H9 (cell line): Measurements from ENCODE around the gene TCAF1. TPM values are rescaled to one million over a fixed set of nuclear protein-coding genes. Genes with fewer than 3 reads are reported as not detected.

Experiments
- DNase-seq: peaks from one replicate; pipeline ENCODE4 v3.0.0-alpha.2; 2017
- H2AFZ ChIP-seq: one replicate; pipeline ENCODE4 v1.6.1; 2013; ENCODE audit warnings: mild to moderate bottlenecking, low read length, control low read depth, moderate library complexity
- H2AK5ac ChIP-seq: 2 replicates; pipeline ENCODE4 v1.6.1; 2013; ENCODE audit warnings: low read length, control low read depth, mixed read lengths; ENCODE audit not compliant: insufficient read length
- H2BK120ac ChIP-seq: one replicate; pipeline ENCODE4 v1.6.1; 2013; ENCODE audit warnings: low read depth, mild to moderate bottlenecking, low read length, control low read depth, inconsistent platforms; ENCODE audit not compliant: poor library complexity, severe bottlenecking
- H2BK12ac ChIP-seq: 2 replicates; pipeline ENCODE4 v1.6.1; 2013; ENCODE audit warnings: low read length, control low read depth, mixed read lengths, low read depth; ENCODE audit not compliant: insufficient read length
- H2BK15ac ChIP-seq: 2 replicates; pipeline ENCODE4 v1.6.1; 2013; ENCODE audit warnings: low read depth, low read length, control low read depth
- H2BK20ac ChIP-seq: one replicate; pipeline ENCODE4 v1.6.1; 2013; ENCODE audit warnings: low read depth, mild to moderate bottlenecking, low read length, control low read depth, inconsistent platforms; ENCODE audit not compliant: poor library complexity, severe bottlenecking
- H2BK5ac ChIP-seq: 2 replicates; pipeline ENCODE4 v1.6.1; 2013; ENCODE audit warnings: low read length, control low read depth, mixed read lengths; ENCODE audit not compliant: insufficient read length
- H3K14ac ChIP-seq: 2 replicates; pipeline ENCODE4 v1.6.1; 2013; ENCODE audit warnings: low read length, control low read depth; ENCODE audit not compliant: insufficient read depth
- H3K18ac ChIP-seq: 2 replicates; pipeline ENCODE4 v1.6.1; 2013; ENCODE audit warnings: low read depth, mild to moderate bottlenecking, mixed read lengths, low read length, control low read depth; ENCODE audit not compliant: insufficient read length
- H3K23ac ChIP-seq: 2 replicates; pipeline ENCODE4 v1.6.1; 2013; ENCODE audit warnings: low read length, control low read depth, mixed read lengths, low read depth; ENCODE audit not compliant: insufficient read length
- H3K23me2 ChIP-seq: 2 replicates; pipeline ENCODE4 v1.6.1; 2013; ENCODE audit warnings: low read depth, mild to moderate bottlenecking, mixed read lengths, low read length, control low read depth; ENCODE audit not compliant: insufficient read length, poor library complexity, severe bottlenecking
- H3K27ac ChIP-seq: 2 replicates; pipeline ENCODE4 v1.5.1; 2013; ENCODE audit warnings: low read length, control low read depth, mixed read lengths, low read depth; ENCODE audit not compliant: insufficient read length
- H3K27me3 ChIP-seq: 2 replicates; pipeline ENCODE4 v1.6.1; 2013; ENCODE audit warnings: low read length, control low read depth, inconsistent platforms; ENCODE audit not compliant: insufficient read depth
- H3K4ac ChIP-seq: 2 replicates; pipeline ENCODE4 v1.6.1; 2013; ENCODE audit warnings: low read depth, mild to moderate bottlenecking, control low read depth, inconsistent platforms, low read length, moderate library complexity
- H3K4me1 ChIP-seq: 2 replicates; pipeline ENCODE4 v1.6.1; 2013; ENCODE audit warnings: low read length, control low read depth, inconsistent platforms; ENCODE audit not compliant: insufficient read depth
- H3K4me2 ChIP-seq: 2 replicates; pipeline ENCODE4 v1.6.1; 2013; ENCODE audit warnings: low read length, control low read depth, mixed read lengths; ENCODE audit not compliant: insufficient read length, insufficient read depth
- H3K56ac ChIP-seq: 2 replicates; pipeline ENCODE4 v1.6.1; 2013; ENCODE audit warnings: low read depth, mild to moderate bottlenecking, mixed read lengths, low read length, control low read depth; ENCODE audit not compliant: insufficient read length
- H3K79me1 ChIP-seq: 2 replicates; pipeline ENCODE4 v1.6.1; 2013; ENCODE audit warnings: low read depth, mild to moderate bottlenecking, moderate library complexity, low read length, control low read depth, inconsistent platforms; ENCODE audit not compliant: insufficient read depth, poor library complexity, severe bottlenecking
- H3K79me2 ChIP-seq: 2 replicates; pipeline ENCODE4 v1.6.1; 2013; ENCODE audit warnings: low read length, control low read depth, inconsistent platforms; ENCODE audit not compliant: insufficient read depth
- H3K9ac ChIP-seq: 2 replicates; pipeline ENCODE4 v1.6.1; 2013; ENCODE audit warnings: low read length, control low read depth, mixed read lengths; ENCODE audit not compliant: insufficient read length; ENCODE audit errors: extremely low read depth
- H3K9me3 ChIP-seq: one replicate; pipeline ENCODE4 v1.6.1; 2013; ENCODE audit warnings: low read depth, low read length, inconsistent platforms; ENCODE audit not compliant: control insufficient read depth
- H3T11ph ChIP-seq: one replicate; pipeline ENCODE4 v1.6.1; 2013; ENCODE audit warnings: mild to moderate bottlenecking, low read length, control low read depth, inconsistent platforms
- H4K20me1 ChIP-seq: one replicate; pipeline ENCODE4 v1.6.1; 2013; ENCODE audit not compliant: control insufficient read depth, insufficient read length, insufficient read depth
- H4K5ac ChIP-seq: 2 replicates; pipeline ENCODE4 v1.6.1; 2013; ENCODE audit warnings: low read depth, mild to moderate bottlenecking, mixed read lengths, low read length, control low read depth; ENCODE audit not compliant: insufficient read length
- H4K8ac ChIP-seq: replicated peaks from 2 replicates; pipeline ENCODE4 v1.6.1; 2013; ENCODE audit warnings: low read length, control low read depth, mixed read lengths, low read depth; ENCODE audit not compliant: insufficient read length
- H4K91ac ChIP-seq: 2 replicates; pipeline ENCODE4 v1.6.1; 2013; ENCODE audit warnings: low read depth, mild to moderate bottlenecking, moderate library complexity, mixed read lengths, low read length, control low read depth; ENCODE audit not compliant: insufficient read length
- H3K27ac Mint-ChIP-seq, 3 experiments: 2 replicates in 2 of 3; 3 replicates in 1 of 3; pipeline ENCODE4 v1.8.0; 2020 to 2021; ENCODE audit warnings: mixed read lengths in 3 of 3, mild to moderate bottlenecking in 1 of 3, moderate library complexity in 1 of 3
- H3K27me3 Mint-ChIP-seq: 2 replicates; pipeline ENCODE4 v1.8.0; 2021; ENCODE audit warnings: low read depth, mild to moderate bottlenecking, moderate library complexity, mixed read lengths
- H3K36me3 Mint-ChIP-seq, 3 experiments: 2 replicates in 2 of 3; 3 replicates in 1 of 3; pipeline ENCODE4 v1.8.0; 2020 to 2021; ENCODE audit warnings: low read depth in 3 of 3, mixed read lengths in 3 of 3; ENCODE audit not compliant: insufficient read depth in 1 of 3
- H3K4me1 Mint-ChIP-seq, 2 experiments: 2 replicates each; pipeline ENCODE4 v1.8.0; 2020; ENCODE audit warnings: mixed read lengths in 2 of 2
- H3K4me3 Mint-ChIP-seq, 2 experiments: 2 replicates in 1 of 2; 3 replicates in 1 of 2; pipeline ENCODE4 v1.8.0; 2020 to 2021; ENCODE audit warnings: mild to moderate bottlenecking in 2 of 2, mixed read lengths in 2 of 2, moderate library complexity in 1 of 2
- H3K9me3 Mint-ChIP-seq, 2 experiments: 2 replicates in 1 of 2; 3 replicates in 1 of 2; pipeline ENCODE4 v1.8.0; 2020; ENCODE audit warnings: mild to moderate bottlenecking in 2 of 2, mixed read lengths in 2 of 2, moderate library complexity in 1 of 2
- WGBS: extraction: QIAGEN DNeasy Blood & Tissue Kit; methylation state at CpG from one replicate; pipeline ENCODE4 v1.1.7; 2013; ENCODE audit warnings: missing lambda C conversion rate, low lambda C conversion rate, mixed read lengths; ENCODE audit not compliant: insufficient read length; ENCODE audit errors: extremely low coverage; 5-methylcytosine and 5-hydroxymethylcytosine counted together
- total RNA-seq: library from RNA; stranded (reverse); gene quantifications from 2 replicates; pipeline ENCODE4 v1.2.1, GENCODE V29; 2021
- TF ChIP-seq, protein P1 (sequence below): fragments of 200-600 bp; sonication (generic); conservative IDR thresholded peaks from 3 replicates; pipeline ENCODE4 v1.8.0; 2021; ENCODE audit warnings: antibody characterized with exemption, mild to moderate bottlenecking

Gene TCAF1
- total RNA-seq, 1 experiment from 2014 or later, result 46.8 TPM

- H4K8ac ChIP-seq, result no peak overlapping the region
- no peak overlapping the region for H3K18ac ChIP-seq
- Mint-ChIP-seq H3K27ac (no peak overlapping the region), H3K36me3 (peaks cover 0 to 1% (median under 1%) of the 10 kb centered on the region in 3 experiments; a peak in 1 of 7 replicates), H3K4me1 (no peaks in the 10 kb centered on the region), H3K27me3 (no peaks in the 10 kb centered on the region), H3K4me3 (no peak overlapping the region), H3K9me3 (no peaks in the 10 kb centered on the region; a peak in 1 of 5 replicates)
- H4K5ac ChIP-seq, result no peak overlapping the region
- no peaks in the 10 kb centered on the region for H3K9me3 ChIP-seq
- no peak overlapping the region for H2BK120ac ChIP-seq
- no peak overlapping the region for H2AK5ac ChIP-seq
- H2BK5ac ChIP-seq, result no peak overlapping the region
- no peaks in the 10 kb centered on the region for H4K20me1 ChIP-seq
- H3K4ac ChIP-seq, result no peak overlapping the region
- H3K79me2 ChIP-seq, result no peaks in the 10 kb centered on the region
- H3K4me2 ChIP-seq, result no peak overlapping the region
- no peak overlapping the region for H3K27ac ChIP-seq
- no peak overlapping the region for H2AFZ ChIP-seq
- no peak overlapping the region for H2BK15ac ChIP-seq
- DNase-seq, result no peak
- no peaks in the 10 kb centered on the region for H3K79me1 ChIP-seq
- no peak overlapping the region for H4K91ac ChIP-seq
- no peak overlapping the region for H3K23ac ChIP-seq
- no peaks in the 10 kb centered on the region for H3K27me3 ChIP-seq
- no peak overlapping the region for H3K56ac ChIP-seq
- H3K4me1 ChIP-seq, result no peaks in the 10 kb centered on the region
- H3K23me2 ChIP-seq, result no peaks in the 10 kb centered on the region
- TF ChIP-seq, protein P1, sequence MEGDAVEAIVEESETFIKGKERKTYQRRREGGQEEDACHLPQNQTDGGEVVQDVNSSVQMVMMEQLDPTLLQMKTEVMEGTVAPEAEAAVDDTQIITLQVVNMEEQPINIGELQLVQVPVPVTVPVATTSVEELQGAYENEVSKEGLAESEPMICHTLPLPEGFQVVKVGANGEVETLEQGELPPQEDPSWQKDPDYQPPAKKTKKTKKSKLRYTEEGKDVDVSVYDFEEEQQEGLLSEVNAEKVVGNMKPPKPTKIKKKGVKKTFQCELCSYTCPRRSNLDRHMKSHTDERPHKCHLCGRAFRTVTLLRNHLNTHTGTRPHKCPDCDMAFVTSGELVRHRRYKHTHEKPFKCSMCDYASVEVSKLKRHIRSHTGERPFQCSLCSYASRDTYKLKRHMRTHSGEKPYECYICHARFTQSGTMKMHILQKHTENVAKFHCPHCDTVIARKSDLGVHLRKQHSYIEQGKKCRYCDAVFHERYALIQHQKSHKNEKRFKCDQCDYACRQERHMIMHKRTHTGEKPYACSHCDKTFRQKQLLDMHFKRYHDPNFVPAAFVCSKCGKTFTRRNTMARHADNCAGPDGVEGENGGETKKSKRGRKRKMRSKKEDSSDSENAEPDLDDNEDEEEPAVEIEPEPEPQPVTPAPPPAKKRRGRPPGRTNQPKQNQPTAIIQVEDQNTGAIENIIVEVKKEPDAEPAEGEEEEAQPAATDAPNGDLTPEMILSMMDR, result no peak
- no peak overlapping the region for H2BK20ac ChIP-seq
- no peak overlapping the region for H3K14ac ChIP-seq
- no CpG with 5 or more reads among the region's 3 CpGs for WGBS
- H3T11ph ChIP-seq, result no peak overlapping the region
- H3K9ac ChIP-seq, result no peak overlapping the region
- H2BK12ac ChIP-seq, result no peak overlapping the region
Measured at GRCh38 chr7:143849785-143850479, 52.0 kb downstream of the TCAF1 start.
